GM12878 (cell line): Measurements from ENCODE around the gene CAPN15. TPM values are rescaled to one million over a fixed set of nuclear protein-coding genes. Genes with fewer than 3 reads are reported as not detected.

ENCODE experiments used
- CEBPZ ChIP-seq: fragments of 150-350 bp; IDR thresholded peaks from 2 replicates; pipeline ENCODE4 v1.6.1; 2016; ENCODE audit warnings: low read depth, low read length
- NBN ChIP-seq: fragments of 450-650 bp; IDR thresholded peaks from 2 replicates; pipeline ENCODE4 v1.6.1; 2016
- NRF1 ChIP-seq: conservative IDR thresholded peaks from 2 replicates; pipeline ENCODE4 v1.6.1; 2011; ENCODE audit warnings: mild to moderate bottlenecking, low read depth, low read length, improper control_type of control experiment
- PAX5 ChIP-seq: IDR thresholded peaks from 2 replicates; pipeline ENCODE4 v1.6.1; 2011; ENCODE audit warnings: low read depth, low read length, borderline replicate concordance
- PBX3 ChIP-seq: IDR thresholded peaks from 2 replicates; pipeline ENCODE4 v1.6.1; 2011; ENCODE audit warnings: mild to moderate bottlenecking, low read depth, low read length, moderate library complexity; ENCODE audit not compliant: insufficient replicate concordance
- SP1 ChIP-seq: IDR thresholded peaks from one replicate; pipeline ENCODE4 v1.6.1; 2011; ENCODE audit warnings: low read depth, low read length
- SREBF1 ChIP-seq: IDR thresholded peaks from 2 replicates; pipeline ENCODE4 v1.6.1; 2012; ENCODE audit warnings: mild to moderate bottlenecking, low read length
- STAT1 ChIP-seq: fragments of 450-650 bp; conservative IDR thresholded peaks from 2 replicates; pipeline ENCODE4 v1.6.1; 2014; ENCODE audit warnings: antibody characterized with exemption, mild to moderate bottlenecking
- YY1 ChIP-seq: IDR thresholded peaks from 2 replicates; pipeline ENCODE4 v1.6.1; 2011; ENCODE audit warnings: low read depth, mild to moderate bottlenecking, low read length
- polyA plus RNA-seq, 11 experiments: library from polyadenylated mRNA; depleted of rRNA in 4 of 11; unstranded in 6 of 11; stranded (reverse) in 5 of 11; fragments of >200 nt; fragmentation: Nextera tagmentation in 4 of 11; fragmentation: Illumina TruSeq in 1 of 11; extraction: Ambion mirVana in 4 of 11; extraction: Trizol in 1 of 11; gene quantifications; 1 replicate in 1 of 11; 2 replicates in 10 of 11; pipeline versions ENCODE4 v1.2.1 to v1.2.3, GENCODE V29; 2011 to 2016; ENCODE audit warnings: inconsistent platforms in 2 of 11, missing spikeins in 2 of 11, low read depth in 1 of 11
- total RNA-seq, 4 experiments: library from RNA; depleted of rRNA in 3 of 4; stranded (reverse); fragments of >200 nt in 3 of 4; fragmentation: Illumina TruSeq in 1 of 4; extraction: Trizol in 1 of 4; gene quantifications; 2 replicates each; pipeline versions ENCODE4 v1.2.1 to v1.2.3, GENCODE V29; 2013 to 2021

Gene CAPN15
- total and polyA plus RNA-seq, 10 of the 15 experiments (the other 5 are each of a cell fraction or from before 2014, with no cell fraction given), result 0.40 to 78.5 (median 8.3) TPM

GRCh38 chr16:589658-590187 is 62.2 kb downstream of the CAPN15 start, which contains the start of gene RAB40C (continued):
- TF ChIP-seq CEBPZ (peak; percentile 57), PBX3 (peak; percentile 98), NBN (peak; percentile 68; the same call in 1 of the 2 replicates), STAT1 (no peak), NRF1 (0 out of 2 replicates have a peak, but pooled peaks have one; percentile 2), SP1 (peak; percentile 94), PAX5 (peak; percentile 21; the same call in 1 of the 2 replicates), SREBF1 (peak; percentile 55; the same call in 1 of the 2 replicates), YY1 (0 out of 2 replicates have a peak, but pooled peaks have one; percentile 31)
